ENCODE results near the gene AMPD1.

The AMPD1 gene

DNA sequence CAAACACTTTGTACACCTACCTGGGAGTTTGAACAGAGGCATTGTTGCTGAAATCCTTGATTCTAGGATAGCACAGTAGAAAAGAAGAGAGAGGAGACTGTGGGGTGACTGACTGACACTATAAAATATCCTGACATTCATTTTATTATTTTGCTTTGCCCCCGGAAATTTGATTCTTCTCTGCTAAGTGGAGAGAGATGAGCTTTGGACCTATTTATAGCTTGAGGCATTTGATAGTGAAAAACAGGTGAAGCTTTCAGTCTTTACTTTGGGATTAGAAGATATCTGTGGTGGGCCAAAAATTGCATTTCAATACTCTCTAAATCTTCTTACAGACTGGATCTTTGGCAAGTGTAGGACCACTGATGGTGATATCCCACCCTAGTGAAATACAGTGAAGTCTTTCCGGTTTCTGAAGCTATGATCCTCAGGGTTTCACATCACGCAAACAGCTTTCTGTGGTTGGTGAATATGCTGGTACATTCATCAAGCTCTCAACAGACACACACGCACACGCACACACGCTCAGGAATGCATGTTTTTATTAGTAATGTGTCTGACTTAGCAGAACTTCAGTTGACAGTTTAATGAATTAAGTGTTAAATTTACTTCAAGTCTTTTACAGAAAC, at the start of gene AMPD1:
TSS of gene AMPD1 (minus strand) at position 117 of the 629 bp plus-strand sequence. CDS start at position 42, 75 bp downstream.
- no peak for DNase-seq

- no peak for DNase-seq
These were observed 46.8 kb upstream of the AMPD1 start for GRCh38 chr1:114741963-114742746.

DNA sequence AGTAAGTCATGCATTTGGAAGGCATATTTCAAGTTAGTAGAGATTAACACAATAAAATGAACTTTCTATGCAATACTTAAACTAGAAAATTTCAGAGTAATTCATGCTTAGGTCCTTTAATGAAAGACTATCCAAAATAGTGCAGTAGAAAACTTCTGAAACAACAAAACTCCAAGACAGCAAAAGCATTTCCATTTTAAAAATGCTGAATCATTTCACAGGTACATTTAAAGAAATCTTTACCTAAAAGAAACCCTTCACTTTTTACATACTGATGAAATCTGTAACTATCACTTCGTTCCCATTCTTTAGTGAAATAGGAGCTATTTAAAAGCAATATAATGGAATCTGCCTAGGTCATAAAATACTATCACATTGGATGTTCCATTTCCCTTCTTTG, 45.0 kb upstream of the AMPD1 start:
- no peak for DNase-seq

DNA sequence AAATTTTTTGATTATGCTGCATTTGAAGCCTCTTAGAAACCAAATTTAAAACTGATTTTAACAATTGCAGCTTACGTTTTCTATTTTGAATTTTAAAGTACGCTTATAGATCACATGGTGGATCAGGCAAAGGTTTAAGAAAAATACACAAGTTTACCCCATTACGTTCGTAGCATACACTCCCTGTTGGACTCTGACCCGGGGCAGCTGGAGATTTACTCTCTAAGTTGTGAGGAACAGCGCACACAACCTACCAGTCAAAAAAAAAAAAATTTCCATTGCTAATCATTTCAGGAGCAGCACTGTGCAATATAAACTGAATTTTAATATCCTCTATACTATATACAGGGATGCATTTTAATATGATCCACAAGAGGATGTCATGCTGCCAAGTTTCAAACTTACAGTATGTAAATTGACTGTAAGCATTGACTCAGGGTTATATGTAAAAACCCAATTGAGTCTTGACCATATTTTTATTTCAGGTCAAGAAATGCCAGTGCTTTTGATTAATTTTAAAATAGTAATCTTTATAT, 42.0 kb upstream of the AMPD1 start:
- no peak for DNase-seq

GRCh38 chr1:114735479-114735878, 40.1 kb upstream of the AMPD1 start:
- no peak for DNase-seq

DNA sequence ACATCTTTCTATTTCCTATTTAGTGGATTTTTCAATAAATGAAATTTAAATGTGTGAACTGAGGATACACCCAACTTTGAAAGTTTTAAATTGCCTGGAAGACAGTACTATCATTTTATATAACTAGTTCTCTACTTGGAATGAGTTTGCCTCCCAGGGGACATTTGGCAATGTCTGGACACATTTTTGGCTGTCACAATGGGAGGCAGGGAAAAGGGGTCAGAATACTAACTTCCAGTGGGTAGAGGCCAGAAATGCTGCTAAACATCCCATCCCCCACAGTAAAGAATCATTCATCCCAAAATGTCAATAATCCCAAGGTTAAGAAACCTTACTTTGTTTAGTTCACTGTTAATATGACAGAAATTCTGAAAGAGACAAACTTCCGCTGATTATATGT, 34.4 kb upstream of the AMPD1 start:
- DNase-seq, result no peak

GRCh38 chr1:114728553-114728952, 33.2 kb upstream of the AMPD1 start:
- no peak for DNase-seq

- no peak for DNase-seq
These were observed 29.9 kb upstream of the AMPD1 start for GRCh38 chr1:114725230-114725629.

GRCh38 chr1:114723915-114724314, 28.6 kb upstream of the AMPD1 start:
- DNase-seq, result no peak

- no peak for DNase-seq
These were observed 28.1 kb upstream of the AMPD1 start for GRCh38 chr1:114723457-114723856.

GRCh38 chr1:114720492-114720891, 25.1 kb upstream of the AMPD1 start:
- no peak for DNase-seq

GRCh38 chr1:114719424-114719787, 24.1 kb upstream of the AMPD1 start:
- DNase-seq, result no peak

GRCh38 chr1:114718661-114719423, 23.5 kb upstream of the AMPD1 start:
- no peak for DNase-seq

GRCh38 chr1:114716304-114717170, 21.2 kb upstream of the AMPD1 start, which contains the start of gene NRAS:
NRAS (minus strand) TSS chr1:114716771; CDS start chr1:114716160, 611 bp downstream.
- DNase-seq, result peak; percentile 97

GRCh38 chr1:114715952-114716303, 20.6 kb upstream of the AMPD1 start:
- DNase-seq, result no peak

GRCh38 chr1:114712977-114713376, 17.6 kb upstream of the AMPD1 start:
- DNase-seq, result no peak

DNA sequence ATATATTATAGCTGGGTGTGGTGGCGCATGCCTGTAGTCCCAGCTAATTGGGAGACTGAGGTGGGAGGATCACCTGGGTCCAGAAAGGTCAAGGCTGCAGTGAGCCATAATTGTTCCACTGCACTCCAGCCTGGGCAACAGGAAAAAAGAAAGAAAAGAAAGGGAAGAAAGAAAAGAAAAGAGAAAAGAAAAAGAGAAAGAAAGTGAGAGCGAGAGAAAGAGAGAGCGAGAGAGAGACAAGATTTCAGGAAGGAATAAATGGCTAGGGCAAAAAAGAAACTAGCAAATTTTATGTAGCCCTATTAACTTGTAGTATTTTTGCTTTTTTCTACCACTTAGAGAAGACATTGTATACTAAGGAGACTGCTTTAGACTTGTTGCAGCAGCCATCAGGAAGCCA, 15.0 kb upstream of the AMPD1 start:
- no peak for DNase-seq

- no peak for DNase-seq
These were observed 12.3 kb upstream of the AMPD1 start for GRCh38 chr1:114707604-114708003.

- DNase-seq, result no peak
These were observed 7.9 kb upstream of the AMPD1 start for GRCh38 chr1:114703242-114703641.

GRCh38 chr1:114702737-114703136, 7.4 kb upstream of the AMPD1 start:
- no peak for DNase-seq

GRCh38 chr1:114701931-114702330, 6.6 kb upstream of the AMPD1 start:
- DNase-seq, result no peak

- no peak for DNase-seq
These were observed 4.8 kb upstream of the AMPD1 start for GRCh38 chr1:114700036-114700600.
